ENCODE data around the gene PAPOLB.

The PAPOLB gene

DNA sequence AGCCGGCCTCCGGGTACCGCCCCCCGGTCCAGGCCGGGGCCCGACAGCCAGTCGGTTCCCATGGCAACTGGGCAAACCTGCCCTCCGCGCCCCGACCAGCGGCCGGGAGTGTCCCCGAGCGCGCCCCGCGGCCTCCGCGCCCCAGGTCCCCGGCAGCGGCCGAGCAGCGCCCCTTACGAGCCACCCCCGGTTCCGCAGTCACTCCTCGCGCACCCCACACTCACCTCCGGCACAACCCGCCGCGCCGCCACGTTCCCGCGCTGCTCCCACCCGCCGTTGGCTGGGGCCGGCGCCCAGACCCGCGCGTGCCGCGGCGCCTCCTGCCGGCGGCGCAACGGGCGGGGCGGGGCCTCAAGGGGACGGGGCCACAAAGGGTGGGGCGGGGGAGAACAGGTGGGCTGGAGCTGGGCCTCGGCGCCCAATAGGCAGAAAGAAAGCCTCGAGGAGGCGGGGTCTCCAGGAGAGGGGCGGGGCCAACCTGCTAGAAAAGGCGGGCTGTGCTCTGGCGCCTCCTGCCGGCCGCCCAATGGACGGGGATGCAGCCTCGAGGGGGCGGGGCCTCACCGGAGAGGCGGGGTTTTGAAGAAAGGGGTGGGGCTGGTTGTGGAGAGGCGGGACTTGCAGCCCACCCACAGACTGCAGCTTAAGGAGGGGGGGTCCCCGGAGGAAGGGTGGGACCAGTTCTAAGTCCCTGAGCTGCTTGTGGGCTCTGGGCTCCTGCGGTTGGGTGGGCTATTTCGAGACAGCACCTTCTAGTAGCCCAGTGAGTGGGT is 21.7 kb upstream of the PAPOLB start, which contains the start of gene RADIL:
Gene RADIL, minus strand, starts transcription at position 345 of the 773 bp plus-strand sequence. CDS start 5,577 bp downstream, outside the sequence.
- peak; percentile 94 to 96 for DNase-seq
- TF ChIP-seq POLR2A (IDR thresholded peaks at IDR 0.05; ENCODE audit: low read length): no peak
- no peak for TF ChIP-seq GATA1 (IDR thresholded peaks at IDR 0.05; ENCODE audit: low read depth, low read length)

DNA sequence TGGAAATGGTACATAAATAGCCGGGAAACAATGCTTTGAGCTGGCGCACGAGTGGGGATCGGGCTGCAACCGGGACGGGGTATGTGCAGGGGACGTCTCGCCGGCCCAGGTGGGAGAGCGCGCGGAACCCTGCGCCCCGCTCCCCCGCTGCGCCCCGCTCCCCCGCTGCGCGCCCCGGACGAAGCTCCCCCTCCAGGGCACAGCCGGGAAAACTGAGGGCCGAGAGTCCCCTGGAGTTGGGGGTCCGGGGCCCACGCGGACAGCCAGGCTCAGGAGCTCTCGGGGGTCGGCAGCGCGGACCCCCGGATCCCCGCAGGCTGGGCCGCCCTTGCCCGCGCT is 21.2 kb upstream of the PAPOLB start:
- no peak for DNase-seq
- TF ChIP-seq POLR2A (IDR thresholded peaks at IDR 0.05; ENCODE audit: low read length) (no peak), GATA1 (IDR thresholded peaks at IDR 0.05; ENCODE audit: low read depth, low read length) (no peak)

DNA sequence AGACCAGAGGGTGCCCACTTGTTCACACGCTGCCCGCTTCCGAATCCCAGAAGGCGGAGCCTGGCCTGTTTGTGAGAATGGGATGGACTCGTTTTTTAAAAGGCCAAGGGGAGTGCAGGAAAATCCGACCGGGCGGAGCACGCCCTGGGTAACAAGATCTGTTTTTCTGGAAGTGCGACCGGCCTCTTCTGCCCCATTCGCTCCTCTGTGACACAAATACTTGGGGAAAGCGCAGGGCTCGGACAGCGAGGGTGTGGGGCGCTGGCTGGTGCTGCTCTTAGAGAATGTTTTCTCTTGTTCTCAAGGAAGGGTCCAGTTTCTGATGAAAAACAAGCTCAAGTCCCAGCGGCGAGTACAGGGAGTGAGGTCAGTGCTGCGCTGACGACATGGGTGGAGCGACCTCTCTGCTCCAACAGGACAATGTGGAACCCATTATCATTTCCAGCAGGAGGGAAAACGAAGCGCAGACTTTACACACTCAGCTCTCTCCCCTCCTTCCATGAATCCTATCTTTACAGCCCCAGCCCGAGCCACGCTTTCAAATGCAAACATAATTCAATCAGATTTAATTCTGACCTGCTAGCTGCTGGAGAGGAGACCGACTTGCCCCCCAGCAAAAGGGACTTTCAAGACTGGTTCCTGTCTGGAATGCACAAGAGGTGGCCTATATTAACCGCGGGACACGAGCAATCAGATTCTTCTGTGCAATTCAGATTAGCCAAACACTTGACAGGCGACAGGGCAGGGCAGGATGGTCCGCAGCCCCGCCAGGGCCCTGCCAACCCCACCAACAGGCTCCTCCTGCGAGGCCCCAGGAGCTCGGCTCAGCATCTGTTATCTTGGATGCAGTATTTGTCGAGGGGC is 20.6 kb upstream of the PAPOLB start:
- peak; percentile 27 to 29 for DNase-seq
- no peak for TF ChIP-seq POLR2A (IDR thresholded peaks at IDR 0.05; ENCODE audit: low read length)
- no peak for TF ChIP-seq GATA1 (IDR thresholded peaks at IDR 0.05; ENCODE audit: low read depth, low read length)

DNA sequence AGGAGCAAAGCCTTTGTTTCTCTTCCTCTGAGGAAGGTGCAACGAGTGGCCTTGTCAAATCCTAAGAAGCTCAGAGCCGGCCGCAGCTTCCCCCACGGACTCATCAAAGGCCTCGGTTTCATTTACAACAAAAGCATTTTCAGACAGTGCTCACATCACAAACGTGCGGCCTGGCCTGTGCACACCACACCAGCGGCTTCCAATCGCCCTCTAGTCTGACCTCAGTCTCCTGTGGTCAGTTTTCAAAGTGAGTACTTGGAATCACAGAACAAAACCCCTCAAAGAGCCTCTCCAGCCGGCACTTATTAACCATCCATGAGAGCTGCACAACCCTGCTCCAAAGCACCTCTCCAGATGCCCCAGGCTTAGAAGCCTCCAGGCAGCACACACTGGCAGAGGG is 18.4 kb upstream of the PAPOLB start:
- DNase-seq: no peak
- TF ChIP-seq GATA1 (IDR thresholded peaks at IDR 0.05; ENCODE audit: low read depth, low read length): no peak
- TF ChIP-seq POLR2A (IDR thresholded peaks at IDR 0.05; ENCODE audit: low read length): no peak

DNA sequence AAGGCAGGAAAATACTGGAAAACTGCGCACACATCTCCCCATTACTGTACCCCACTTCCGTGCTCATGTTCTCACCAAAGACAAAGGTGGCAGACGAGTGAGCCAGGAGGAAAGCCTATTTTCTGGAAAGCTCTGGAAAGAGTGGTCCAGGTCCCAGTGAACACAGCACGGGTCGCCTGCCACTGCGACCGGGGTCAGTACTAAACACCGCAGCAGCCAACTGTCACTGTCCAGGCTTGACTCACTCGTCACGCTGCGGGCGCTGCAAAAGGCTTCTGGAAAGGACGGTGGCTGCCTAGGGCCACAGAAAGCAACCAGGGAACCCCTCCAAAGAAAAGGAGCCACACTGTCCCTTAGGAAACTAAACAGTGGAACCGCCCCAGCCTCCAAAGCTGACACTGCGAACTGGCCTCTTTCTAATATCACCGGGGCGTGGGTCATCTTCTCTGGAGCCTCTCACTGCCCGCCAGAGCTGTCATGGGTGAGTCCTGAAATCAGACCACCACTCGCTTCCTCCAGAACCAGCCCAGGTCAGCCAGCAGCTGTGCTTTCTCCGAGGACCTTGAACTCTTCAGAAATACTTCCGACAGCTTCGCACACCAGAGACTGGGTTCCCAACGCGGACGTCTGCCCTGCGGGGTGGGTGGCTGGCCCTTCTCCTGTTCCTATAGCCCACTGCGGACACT is 17.7 kb upstream of the PAPOLB start:
- no peak for DNase-seq
- TF ChIP-seq POLR2A (IDR thresholded peaks at IDR 0.05; ENCODE audit: low read length) (no peak), GATA1 (IDR thresholded peaks at IDR 0.05; ENCODE audit: low read depth, low read length) (no peak)

DNA sequence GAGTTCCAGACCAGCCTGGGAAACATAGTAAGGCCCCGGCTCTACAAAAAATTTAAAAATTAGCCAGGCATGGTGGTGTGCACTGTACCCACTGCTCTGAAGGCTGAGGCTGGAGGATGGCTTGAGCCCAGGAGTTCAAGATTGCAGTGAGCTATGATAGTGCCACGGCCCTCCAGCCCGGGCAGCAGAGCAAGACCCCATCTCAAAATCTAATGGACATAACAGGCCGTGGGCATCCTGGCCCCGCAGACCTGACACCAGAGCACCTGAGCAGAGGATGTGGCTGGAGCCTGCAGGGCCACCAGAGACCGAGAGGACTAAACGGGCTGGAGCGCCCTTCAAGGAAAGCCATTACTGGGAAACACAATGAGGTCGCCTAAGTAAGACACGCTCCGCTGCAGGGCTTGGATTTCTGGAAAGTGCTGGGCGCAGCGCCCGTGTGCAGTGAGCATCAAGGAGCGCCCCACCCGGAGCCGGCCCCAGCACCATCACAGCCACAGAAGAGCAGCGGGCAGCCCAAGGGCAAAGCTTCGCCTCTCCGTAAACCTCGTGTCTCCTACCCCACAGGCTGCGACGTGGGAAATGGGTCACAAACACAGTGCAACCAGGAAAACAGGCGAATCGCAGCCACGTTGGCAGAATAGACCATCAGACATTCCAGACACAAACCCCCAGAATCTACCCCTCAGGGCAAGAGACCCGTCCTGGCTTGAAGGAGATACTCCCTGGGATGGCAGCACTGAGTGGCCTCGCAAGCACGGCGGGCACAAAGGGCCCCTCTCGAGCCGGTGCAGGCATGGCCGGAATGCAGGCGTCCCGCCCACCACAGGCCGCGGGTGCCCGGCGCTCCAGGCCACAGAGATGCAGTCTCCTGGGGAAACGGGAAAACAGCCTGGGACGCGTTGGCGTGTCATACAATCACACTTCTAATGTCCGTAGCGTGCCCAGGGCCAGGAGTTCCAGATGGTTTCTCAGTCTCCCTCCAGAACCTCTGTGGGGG is 16.8 kb upstream of the PAPOLB start:
- no peak for DNase-seq
- TF ChIP-seq GATA1 (IDR thresholded peaks at IDR 0.05; ENCODE audit: low read depth, low read length): no peak
- no peak for TF ChIP-seq POLR2A (IDR thresholded peaks at IDR 0.05; ENCODE audit: low read length)

DNA sequence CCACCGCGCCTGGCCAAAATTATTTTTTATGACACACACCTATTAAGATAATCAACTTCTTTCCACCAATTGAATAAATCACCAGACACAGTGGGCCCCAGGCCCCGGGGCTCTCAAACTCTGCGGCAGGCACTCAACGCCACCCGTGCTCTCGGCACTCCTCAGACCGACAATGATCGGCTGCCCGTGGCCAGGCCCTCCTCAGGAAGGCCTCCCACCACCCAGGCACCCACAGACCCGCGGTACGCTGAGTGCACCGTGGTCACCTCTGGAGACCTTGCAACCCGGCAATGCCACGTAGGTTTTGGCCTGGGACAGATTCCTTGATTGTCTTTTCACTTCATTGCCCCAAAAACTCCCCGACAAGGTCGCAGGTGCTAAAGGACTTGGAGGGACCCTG is 14.8 kb upstream of the PAPOLB start:
- TF ChIP-seq POLR2A (IDR thresholded peaks at IDR 0.05; ENCODE audit: low read length) (no peak), GATA1 (IDR thresholded peaks at IDR 0.05; ENCODE audit: low read depth, low read length) (no peak)

DNA sequence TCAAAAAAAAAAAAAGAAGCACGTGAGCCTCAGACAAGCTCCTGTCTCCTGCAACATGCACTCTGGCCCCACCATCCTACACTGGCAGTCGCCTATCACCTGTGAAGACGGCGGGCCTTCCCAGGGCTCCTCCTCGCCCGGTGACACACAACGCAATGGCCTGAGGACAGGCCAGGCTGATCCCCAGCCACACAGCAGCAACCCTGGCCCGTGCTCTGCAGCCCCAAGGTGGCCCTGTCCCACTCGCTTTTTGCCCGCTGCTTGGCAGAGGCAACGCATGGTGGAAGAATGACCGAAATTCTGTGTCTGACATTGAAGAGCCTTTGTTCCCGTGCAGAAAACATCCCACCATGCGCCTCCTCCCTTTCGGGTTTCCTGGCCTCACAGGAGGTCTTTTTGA is 13.6 kb upstream of the PAPOLB start:
- no peak for DNase-seq
- TF ChIP-seq GATA1 (IDR thresholded peaks at IDR 0.05; ENCODE audit: low read depth, low read length) (no peak), POLR2A (IDR thresholded peaks at IDR 0.05; ENCODE audit: low read length) (no peak)

More for the DNA sequence above, 14.8 kb upstream of the PAPOLB start:
- DNase-seq: no peak

DNA sequence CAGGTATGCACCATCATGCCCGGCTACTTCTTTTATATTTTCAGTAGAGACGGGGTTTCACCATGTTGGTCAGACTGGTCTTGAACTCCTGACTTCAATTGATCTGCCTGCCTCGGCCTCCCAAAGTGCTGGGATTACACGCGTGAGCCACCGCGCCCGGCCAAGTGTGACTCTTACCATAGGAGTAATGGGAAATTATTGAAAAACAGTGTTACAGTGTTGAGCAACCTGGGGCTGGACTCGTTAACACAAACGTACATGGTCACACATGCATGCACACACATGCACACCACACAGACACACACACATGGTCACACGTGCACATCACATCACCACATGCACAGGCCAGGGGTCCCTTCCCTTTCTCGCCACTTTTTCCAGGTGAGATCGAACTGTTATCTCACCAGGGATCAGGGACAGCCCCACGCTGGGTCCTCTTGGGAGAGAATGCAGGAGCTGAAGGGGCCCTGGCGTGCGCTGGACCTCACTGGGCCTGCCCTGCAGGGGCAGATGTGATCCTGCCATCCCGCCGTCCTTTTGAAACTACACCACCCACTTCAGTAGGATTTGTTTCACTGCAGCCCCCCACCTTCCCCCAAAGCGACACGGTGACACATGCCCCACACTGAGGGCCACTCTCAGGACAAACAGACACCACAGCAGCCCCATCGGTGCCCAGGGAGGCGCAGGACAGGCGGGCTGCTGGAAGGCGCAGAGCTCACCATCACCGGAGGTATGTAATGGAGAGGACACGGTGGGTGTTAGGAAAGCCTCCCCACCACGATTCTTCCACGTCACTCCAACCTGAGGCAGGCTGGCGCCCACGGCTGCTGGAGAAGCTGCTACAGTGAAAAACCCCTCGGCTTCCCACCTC is 11.5 kb upstream of the PAPOLB start:
- DNase-seq: no peak
- TF ChIP-seq GATA1 (IDR thresholded peaks at IDR 0.05; ENCODE audit: low read depth, low read length): no peak

DNA sequence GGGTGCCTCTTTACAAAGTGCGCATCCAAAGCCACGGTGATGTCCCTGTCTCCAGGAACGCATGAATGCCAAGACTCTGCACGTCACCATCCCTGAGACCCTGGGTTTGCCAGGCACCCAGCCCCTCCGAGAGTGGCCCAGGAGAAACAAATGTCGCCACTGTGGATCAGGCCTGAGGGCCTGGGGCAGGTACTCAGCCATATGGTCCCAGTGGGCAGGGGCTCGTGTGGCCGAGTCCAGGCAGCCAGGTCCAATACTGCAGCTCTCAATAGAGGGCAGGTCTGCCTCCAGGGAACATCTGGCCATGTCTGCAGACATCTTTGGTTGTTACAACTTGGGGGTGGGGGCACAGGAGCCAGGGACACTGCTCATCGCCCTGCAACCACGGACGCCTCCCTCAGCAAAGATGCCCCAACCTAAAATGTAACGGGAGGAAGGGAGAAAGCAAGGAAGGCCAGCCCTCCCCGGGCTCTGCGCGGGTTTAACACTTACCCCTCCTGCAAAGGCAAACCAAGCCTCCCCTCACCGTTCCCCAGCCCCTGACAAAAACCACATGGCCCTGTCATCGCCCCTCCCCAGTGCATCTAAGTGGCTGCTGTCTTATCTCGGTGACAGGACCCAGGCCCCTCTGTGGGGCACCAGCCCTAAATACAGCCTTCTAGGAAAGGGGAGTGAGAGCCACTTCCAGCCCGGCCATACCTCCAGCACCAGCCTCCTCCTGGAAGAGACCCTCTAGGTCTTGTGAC is 10.3 kb upstream of the PAPOLB start:
- no peak for DNase-seq
- no peak for TF ChIP-seq GATA1 (IDR thresholded peaks at IDR 0.05; ENCODE audit: low read depth, low read length)
- no peak for TF ChIP-seq POLR2A (IDR thresholded peaks at IDR 0.05; ENCODE audit: low read length)

DNA sequence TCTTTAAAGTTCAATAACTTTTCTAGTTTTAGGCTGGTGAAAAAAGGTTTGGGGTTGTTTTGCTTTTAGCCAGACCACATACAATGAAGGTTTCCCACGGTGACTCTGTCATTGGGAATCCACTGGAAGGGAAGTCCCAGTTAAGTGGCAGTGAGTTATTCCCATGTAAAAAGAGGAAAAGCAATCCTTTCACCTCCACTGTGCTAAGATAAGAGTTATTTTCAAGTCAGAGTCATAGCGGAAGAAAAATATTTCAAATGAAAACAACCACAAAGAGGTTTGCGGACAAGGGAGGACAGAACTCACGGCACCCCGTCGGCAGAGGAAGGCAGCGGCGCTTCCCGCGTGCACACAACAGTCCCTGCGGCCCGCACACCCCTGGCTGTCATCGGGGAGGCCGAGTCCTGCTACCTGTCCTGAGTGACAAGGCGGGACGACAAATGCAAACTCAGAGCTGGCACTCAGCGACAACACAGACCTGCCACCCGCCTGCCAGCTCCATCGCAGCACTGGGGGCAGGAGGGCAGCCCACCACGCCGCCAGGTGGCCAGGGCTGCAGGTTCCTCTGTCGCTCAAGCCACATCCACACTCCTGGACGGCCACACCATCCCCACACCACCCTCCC is 9.3 kb upstream of the PAPOLB start:
- TF ChIP-seq POLR2A (IDR thresholded peaks at IDR 0.05; ENCODE audit: low read length) (no peak), GATA1 (IDR thresholded peaks at IDR 0.05; ENCODE audit: low read depth, low read length) (no peak)
- DNase-seq: no peak

Data from erythroblast (primary cell).